HPDE6-E6E7 (cell line): Measurements from ENCODE around the gene RBP2.

Experiments used
- DNase-seq: peaks from one replicate; pipeline ENCODE4 v3.0.0; 2011; ENCODE audit warnings: missing footprints; ENCODE audit errors: extremely low spot score

RBP2 gene

DNA sequence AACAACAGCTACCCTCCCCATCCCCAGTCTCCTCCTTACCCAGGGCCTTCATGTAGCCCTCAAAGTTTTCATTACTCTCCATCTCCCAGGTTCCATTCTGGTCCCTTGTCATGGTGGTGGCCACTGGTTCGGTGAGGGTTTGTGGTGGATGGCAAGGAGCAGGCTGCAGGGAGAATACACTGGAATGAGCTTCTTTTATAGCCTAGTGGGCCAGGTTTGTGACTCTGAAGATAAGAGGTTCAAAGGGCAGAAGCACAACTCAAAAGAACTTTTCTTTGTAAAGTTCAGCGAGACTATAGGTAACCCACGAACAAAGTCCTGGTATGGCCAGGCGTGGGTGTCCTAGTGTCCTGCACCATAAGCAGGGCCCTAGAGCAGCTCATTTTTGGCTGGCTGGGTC, at the start of gene RBP2:
Gene RBP2 (minus strand): TSS at position 169 of the 400 bp plus-strand sequence. CDS start 57 bp downstream, at position 112.
- no peak for DNase-seq

DNA sequence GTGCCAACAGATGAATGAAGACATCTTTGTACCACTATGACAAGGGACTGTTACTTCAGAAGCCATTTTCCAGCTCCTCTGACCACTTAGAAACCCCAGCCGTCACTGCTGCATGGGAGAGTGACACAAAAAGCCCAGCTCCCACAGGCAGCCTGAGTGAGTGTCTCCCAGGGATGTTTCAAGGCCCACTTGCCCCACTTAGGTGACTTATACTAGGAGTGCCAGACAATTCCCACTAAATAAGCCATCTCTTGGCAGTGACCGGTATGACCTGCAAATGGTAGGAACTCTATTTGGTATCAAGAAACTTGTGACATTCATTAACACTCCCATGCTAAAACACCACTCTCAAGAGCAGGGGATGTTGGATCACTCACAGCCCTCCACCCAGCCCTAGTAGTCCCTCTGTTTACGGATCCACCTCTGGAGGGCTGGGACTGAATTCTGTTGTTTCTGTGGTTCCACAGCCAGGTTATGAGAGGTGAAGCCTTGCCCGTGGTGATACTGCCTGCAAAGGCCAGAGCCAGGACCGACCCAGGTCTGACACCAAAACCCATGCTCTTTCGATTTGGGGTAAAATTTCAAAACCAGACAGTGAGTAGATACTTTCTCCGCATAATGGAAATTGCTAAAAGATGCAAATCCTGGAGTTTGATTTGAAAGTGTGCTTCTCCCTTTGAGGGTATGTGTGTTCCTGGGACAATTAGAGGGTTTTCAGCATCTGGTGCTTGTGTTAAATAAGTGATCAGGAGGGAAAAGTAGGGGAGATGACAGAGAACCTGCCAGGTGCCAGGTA, 48.7 kb upstream of the RBP2 start:
- DNase-seq: no peak

DNA sequence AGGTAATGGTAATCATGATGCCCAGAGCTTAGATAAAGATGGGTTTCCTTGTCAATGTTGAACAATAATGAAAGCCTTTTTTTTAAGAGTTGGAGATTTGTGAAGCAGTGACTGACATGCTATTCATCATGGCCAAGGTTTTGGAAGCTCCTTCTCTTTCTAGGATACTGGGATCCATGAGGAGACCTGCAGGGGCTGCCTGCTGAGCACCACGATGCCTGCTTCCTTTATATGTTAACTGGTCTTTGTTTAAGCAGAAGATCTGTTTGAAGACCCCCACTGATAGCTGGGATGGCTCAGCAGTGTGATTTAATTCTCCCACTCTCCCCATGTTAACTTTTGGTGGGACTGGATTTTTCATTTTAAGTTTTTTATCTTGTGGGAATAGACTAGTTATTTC, 47.4 kb upstream of the RBP2 start:
- no peak for DNase-seq

DNA sequence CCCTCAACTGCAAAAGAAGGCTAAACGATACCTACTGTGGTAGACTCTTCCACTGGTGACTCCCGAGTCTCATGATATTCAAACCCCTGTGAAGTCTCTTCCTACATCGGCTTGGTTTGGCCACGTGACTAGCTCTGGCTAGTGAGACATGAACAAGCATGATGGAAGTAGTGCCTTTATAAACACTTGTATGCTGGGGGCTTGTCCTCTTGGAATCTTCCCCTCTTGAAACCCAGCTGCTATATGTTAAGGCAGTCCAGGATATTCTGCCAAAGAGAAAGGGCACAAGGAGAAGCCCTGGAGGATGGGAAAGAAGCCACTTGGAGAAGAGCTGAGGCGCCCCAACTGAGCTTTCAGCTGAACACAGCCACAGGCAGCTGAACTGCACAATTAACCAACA, 46.9 kb upstream of the RBP2 start:
- no peak for DNase-seq

DNA sequence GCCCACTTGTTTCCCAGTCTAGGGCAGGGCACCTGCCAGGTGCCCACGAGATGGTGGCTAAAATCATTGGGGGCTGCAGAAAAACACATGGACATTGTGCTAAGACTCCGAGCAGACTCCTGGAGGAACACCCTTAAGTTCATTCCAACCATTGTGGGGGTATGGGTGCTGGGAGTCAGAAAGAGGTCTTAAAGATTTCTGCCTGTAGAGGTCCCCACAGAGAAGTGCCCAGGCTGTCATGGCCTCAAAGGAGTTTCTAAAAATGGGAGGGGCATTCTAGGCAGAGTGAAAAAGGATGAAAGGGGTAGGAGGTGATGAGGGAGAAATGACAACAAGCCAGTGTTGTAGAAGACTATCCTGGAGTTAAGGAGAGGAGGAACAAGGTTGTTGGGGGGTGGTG, 46.1 kb upstream of the RBP2 start:
- no peak for DNase-seq

DNA sequence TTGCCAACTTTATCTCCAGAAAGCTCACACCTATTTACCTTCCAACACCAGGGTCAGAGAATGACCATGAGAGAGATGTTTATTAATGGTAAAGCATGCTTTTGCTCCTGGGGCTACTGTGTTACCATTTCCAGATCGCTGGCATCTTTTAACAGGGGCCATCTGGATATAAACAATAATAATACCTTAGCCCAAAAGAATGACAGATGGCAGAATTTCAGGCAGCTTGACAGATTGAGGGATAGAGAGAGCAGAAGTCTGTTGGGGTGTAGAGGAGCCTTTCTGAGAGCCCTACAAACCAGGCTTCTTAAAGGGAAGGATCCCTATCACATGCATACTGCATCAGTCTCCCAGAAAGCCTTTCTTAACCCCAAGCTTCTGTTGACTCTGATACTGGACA, 45.5 kb upstream of the RBP2 start:
- DNase-seq: no peak

DNA sequence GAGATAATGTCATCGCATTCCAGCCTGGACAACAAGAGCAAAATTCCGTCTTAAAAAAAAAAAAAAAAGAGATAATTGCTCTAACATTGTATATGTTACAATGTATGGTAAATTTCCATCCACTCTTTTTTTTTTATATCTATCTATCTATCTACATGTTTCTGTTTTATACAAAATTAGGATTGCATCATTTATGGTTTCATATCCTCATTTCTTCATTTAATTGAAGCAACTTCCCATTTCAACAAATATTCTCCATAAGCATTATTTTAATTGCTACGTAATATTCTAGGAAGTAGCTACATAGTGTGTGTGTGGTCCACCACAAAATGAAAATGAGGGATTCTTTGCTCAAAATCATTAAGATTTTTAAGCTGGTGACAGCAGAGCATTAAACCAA, 44.8 kb upstream of the RBP2 start:
- DNase-seq: no peak

DNA sequence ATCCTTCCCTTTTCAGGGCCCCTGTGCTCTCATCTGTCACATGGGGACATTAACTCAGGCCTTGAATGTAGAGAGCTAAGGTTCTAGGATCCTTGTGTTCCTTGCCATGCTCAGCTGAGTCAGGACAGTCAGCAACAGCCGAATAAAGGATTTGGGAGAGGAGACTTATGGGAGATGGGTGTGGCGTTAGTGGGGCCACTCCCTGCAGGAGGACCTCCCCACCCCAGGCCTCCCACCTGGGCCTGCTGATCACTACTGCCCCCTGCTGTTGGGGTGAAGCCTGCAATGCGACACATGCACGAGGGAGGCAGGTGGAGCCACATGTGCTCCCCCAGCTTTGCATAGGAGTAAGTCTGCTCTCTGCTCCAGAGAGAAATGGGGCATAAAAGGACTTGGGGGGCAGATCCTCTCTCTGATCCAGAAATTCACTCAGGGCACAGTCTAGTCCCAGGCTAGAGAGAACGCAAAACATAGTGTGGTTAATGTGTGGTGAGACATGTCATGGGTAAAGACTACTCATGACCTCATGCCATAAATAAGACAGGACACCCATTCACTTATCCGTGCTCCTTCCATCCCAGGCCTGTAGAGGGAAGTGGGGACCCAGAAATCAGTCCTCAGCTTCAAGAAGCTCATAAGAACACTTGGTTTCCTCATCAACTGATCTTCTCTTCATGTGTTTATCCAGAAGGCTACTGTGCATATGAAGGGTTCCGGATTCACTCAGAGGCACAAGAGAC, 43.9 kb upstream of the RBP2 start:
- DNase-seq: peak; percentile 42

DNA sequence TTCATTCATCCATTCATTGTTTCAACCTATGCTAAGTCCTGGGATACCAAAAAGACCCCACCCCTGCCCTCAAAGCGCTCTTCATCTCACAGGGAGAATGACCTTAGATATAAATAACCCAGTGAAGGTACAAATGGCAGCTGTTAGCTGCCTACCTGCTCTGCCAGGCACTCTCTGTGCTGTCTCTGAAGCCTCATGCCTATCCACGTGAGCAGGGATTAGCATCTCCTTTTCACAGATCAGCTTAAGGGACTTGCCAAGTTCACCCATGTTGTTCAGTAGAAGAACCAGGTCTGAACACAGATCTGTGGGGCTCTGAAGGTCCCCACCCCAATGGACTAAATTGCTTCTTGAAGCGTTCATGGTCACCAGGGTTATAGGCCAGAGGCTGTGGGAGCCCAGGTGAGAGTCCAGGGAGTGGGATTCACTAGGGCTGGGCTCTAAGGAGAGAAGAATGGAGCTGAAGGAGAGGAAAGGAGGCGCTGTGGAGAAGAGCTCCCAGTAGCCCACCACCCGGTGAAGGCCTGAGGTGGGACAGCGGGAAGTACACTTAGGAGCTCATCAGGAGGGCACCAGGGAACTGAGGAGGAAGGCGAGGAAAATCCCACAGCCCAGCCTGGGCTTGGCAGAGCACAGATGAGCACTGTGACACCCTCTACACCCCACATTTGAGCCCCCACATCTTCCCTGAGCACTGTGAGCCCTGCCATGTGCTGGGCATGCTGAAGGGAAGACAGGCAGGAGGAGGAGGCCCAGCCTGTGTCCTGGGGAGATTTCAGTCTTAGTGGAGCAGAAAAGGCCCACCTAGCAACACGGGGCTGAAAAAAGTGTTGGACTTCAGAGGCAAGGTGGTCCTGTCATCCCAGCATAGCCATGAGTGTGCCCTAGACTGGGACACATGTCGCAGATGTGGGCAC, 42.9 kb upstream of the RBP2 start:
- no peak for DNase-seq

DNA sequence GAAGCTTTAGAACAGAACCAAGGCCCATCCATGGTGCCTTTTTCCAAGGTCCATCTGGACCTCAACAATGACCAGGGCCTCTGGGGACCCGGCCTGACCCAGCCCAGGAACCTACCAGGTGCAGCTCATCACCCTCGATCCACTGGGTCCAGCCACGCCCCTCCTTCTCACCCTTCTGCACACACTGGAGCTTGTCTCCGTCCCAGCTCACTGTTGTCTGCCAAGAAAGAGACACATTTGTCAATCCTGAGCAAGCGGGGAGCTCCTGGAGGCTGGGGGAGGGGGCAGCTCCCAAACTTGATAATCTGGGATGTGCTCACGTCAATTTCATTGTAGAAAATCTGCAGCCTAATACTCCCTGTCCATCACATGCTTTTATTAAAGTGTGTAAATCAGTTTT, 42.0 kb upstream of the RBP2 start:
- DNase-seq: no peak

DNA sequence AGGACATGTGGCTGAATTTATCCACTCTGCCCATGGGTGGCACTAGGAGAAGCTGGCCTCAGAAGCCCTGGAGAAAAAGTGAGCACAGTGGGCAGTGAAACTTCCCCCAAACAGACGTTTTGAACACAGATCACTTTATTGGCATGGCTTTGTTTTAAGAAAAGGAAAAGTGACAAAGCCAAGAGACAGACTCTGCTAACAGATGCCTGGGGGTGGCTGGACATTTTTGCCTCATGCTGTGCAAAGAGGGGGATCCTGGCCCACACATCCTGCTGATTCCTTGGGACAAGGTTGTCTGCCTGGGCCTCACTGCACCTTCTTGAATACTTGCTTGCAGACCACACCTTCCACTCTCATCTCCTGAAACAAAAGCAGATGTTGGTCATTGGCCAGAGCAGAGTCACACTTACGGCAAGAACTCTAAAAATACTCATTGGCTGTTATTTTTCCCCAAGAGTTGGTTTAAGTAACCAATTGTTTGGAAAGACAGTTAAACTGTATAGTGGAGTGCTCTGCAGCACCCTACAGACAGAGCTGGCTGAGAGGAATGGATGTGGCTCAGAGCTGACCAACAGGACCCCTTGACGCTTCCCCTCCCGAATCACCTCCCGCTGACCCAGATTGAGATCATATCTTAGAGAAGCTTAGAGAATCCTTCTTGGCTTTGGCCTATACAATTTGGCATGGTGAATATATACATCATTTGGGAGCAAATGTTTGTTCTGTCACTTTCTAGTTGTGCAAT, 41.2 kb upstream of the RBP2 start:
- DNase-seq: no peak

DNA sequence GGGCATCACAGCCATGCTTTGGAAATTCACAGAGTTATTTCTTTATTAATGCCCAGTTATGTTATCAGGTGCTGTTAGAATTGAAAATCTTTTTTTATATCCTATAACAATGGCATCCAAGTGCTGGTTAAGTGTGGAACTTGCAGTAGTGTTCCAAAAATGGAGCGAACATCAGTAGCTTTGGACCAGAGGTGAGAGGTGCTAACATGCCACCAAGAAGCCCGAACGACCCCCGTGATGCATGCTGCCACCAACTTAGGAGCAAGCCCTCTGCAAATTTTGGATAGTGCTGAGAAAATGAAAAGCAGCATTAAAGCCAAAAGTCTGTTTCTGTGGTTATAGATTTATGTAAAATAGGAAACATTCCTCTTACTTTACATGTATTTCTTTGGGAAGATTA, 38.4 kb upstream of the RBP2 start:
- DNase-seq: no peak

DNA sequence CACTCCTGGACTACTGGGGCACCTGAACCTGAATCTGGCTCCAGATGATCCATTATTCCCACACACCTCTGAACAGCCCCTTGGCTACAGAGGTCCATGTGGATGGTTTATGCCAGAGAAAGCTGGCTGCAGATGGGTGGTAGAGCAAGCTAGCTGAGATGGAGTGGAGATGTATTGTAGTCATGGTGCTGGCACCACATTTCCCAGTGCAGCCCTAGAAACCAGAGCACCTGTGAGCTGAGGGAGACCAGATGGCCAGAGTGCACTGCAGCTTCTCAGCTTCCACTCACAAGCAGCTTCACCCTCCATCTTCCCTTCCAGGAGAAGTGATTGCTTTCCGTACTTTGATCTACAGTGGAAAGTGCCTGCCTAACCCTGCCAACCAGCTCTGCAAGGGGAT, 33.3 kb upstream of the RBP2 start:
- DNase-seq: no peak

DNA sequence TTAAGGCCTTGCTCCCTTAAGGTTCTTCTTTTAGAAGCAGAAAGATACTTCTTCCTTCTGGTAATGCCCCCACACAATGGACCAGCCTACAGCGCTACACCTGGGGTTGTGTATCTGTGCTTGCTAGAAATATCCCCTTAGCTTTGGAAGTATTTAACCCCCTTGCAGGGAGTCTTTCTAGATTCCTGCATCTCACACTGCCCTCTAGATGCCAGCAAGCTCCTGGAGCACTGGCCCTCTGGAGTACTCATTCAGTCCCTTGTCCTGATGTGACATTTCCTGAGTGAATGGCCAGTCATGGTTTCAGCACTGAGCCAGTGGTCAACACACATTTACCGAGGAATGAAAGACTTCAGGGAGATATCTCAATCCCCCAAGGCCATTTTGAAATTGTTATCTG, 30.4 kb upstream of the RBP2 start:
- no peak for DNase-seq

DNA sequence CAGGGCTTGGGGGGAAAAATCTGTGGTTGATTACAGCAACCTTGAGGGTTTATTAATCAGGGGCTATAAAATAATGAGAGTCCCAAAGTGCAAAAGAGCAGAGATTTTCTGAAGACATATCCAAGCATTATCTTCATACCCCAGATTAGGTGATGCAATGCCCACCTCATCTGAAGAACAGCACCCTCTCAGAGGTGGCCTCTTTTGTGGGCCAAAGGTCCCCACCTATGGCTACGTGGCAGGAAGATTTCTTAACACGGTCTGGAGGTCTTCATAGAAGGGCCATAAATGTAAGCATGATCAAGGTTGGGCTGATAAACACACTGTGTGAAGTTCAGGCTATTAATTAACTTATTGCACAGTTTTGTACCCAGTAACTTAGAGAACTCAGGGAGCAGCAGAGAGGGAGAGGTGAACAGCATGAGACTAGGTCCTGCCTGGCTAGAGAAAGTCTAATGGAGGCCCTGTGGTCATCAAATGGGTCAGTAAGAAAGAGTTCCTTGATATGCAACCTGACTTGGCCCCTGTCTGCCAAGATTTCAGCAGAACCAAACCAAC, 29.6 kb upstream of the RBP2 start:
- DNase-seq: no peak

DNA sequence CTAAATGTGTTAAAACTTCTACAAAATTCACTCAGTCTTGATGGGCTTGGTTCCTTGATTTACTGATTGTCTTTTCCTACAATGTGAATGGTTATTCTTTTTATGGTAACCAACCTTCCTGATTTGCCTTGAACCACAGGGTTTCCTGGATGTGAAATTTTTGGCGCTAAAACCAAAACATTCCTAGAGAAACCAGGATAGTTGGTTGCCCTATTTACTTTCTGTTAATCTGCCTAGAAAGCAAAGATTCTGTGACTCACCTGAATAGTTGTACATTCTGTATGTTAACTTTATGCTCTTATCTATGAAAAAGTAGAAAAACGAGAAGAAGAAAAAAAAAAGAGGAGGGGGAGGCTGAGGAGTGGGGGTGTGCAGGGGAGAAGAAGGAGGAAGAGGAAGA, 23.2 kb upstream of the RBP2 start:
- no peak for DNase-seq

DNA sequence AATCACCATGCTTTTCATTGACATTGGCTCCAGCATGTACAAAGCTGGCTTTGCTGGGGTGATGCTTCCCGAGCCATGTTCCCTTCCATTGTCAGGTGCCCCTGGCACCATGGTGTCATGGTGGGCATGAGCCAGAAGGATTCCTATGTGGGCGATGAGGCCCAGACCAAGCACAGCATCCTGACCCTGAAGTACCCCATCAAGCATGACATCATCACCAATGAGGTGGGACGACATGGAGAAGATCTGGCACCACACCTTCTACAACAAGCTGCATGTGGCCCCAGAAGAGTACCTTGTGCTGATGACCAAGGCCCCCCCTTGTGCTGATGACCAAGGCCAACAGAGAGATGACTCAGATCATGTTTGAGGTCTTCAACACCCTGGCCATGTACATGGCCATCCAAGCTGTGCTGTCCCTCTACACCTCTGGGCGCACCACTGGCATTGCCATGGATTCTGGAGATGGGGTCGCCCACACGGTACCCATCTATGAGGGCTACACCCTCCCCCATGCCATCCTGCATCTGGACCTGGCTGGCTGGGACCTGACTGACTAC, 17.6 kb upstream of the RBP2 start:
- no peak for DNase-seq

DNA sequence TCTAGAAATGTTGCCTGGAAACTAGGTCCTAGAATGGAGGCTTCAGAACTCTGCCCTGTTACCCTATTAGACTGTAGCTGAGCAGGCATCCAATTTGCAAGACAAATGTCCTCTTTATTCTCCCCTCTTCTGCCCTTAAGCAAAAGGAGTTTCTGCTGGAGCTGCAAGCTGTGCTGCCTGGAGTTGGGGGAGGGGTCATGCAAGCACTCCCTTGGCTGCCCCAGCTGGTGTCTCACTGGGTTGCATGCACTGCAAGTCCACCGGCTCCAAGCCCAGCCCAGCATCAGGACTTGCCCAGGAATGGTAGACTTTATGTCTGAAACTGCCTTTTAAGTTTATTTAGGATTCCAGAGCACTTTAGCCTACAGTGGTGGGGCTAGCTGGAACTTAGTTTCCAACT, 15.7 kb upstream of the RBP2 start:
- no peak for DNase-seq

DNA sequence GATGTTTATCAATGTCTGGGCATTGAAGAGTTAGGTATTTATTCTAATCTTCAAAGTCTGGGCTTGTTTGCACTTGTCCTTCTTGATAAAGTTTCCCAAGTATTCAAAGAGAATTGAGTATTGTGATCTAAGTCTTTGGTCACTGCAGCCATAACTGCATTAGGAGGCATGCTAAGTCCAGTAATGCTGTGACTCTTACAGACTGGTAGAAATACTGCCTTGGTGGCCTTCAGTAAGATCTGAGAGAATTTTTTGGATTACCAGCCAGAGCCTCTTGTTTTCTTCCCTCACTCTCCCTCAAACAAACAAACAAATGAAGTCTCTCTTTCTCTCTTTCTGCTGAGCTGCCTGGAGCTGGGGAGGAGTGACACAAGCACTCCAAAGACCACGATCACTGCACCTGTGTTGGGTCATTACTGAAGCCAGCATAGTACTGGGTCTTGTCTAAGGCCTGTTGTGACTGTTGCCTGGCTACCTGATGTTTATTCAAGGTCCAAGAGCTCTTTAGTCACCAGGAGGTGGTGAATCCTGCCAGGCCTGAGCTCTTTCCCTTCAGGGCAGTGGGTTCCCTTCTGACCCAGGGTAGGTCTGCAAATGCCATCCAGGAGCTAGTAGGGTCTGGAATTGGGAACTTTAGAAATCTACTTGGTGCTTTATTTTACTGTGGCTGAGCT, 14.8 kb upstream of the RBP2 start:
- peak; percentile 10 for DNase-seq

DNA sequence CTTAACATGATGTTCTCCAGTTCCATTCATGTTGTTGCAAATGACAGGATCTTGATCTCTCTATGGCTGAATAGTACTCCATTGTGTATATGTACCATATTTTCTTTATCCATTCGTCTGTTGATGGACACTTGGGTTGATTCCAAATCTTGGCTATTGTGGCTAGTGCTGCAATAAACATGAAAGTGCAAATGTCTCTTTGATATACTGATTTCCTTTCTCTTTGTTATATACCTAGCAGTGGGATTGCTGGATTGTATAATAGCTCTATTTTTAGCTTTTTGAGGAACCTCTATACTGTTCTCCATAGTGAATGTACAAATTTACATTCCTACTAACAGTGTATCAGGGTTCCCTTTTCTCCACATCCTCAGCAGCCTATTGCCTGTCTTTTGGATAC, 5.9 kb upstream of the RBP2 start:
- no peak for DNase-seq
